ENCODE results near the gene GUCY1A1.

Gene GUCY1A1

GRCh38 chr4:155692361-155692760 is 25.7 kb downstream of the GUCY1A1 start:
- no peak for DNase-seq (ENCODE audit: low spot score)

GRCh38 chr4:155693015-155693663 is 26.5 kb downstream of the GUCY1A1 start:
- DNase-seq (ENCODE audit: low spot score) = no peak

- DNase-seq (ENCODE audit: low spot score) = no peak
Observed at GRCh38 chr4:155694100-155694785, 27.6 kb downstream of the GUCY1A1 start.

DNA sequence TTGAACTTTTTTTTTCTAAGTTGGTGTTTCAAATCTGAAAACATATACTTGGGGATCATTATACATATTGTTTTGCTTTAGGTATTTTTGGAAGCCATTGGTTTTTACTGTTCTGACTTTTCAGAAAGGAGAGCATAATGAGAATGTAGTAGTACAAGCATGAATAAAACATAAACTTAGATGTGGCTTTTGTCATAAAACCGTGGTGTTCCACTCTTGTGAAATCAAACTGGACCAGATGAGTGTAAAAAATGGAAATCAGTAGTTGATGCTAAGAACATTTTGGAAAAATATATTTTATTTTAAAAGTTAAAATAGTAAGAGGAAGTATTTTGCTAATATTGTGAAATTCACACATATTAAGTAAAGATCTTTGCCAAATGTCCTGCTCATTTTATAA is 29.6 kb downstream of the GUCY1A1 start:
- no peak for DNase-seq (ENCODE audit: low spot score)

GRCh38 chr4:155696726-155697125 is 30.1 kb downstream of the GUCY1A1 start:
- no peak for DNase-seq (ENCODE audit: low spot score)

DNA sequence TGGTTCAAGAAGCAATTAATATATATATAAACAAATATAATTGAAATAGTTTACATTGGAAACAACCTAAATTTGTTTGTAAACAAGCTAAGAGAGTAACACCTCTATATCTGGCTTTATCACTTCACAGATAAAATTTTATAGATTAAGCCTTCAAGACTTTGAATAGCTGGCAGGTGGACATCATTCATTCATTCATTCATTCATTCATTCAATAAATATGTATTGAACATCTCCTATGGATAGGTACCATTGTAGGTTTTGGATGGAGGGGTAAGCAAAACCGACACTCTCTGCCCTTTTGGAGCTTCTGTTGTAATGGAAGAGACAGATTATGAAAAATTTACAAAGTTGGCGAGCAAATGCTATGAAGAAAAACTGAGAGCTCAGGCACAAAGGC is 35.2 kb downstream of the GUCY1A1 start:
- DNase-seq (ENCODE audit: low spot score) = no peak

- DNase-seq (ENCODE audit: low spot score) = no peak
Observed at GRCh38 chr4:155703486-155704247, 37.0 kb downstream of the GUCY1A1 start.

- no peak for DNase-seq (ENCODE audit: low spot score)
Observed at GRCh38 chr4:155704841-155705404, 38.3 kb downstream of the GUCY1A1 start.

GRCh38 chr4:155705664-155706063 is 39.0 kb downstream of the GUCY1A1 start:
- no peak for DNase-seq (ENCODE audit: low spot score)

- DNase-seq (ENCODE audit: low spot score) = no peak
Observed at GRCh38 chr4:155706147-155706546, 39.5 kb downstream of the GUCY1A1 start.

DNA sequence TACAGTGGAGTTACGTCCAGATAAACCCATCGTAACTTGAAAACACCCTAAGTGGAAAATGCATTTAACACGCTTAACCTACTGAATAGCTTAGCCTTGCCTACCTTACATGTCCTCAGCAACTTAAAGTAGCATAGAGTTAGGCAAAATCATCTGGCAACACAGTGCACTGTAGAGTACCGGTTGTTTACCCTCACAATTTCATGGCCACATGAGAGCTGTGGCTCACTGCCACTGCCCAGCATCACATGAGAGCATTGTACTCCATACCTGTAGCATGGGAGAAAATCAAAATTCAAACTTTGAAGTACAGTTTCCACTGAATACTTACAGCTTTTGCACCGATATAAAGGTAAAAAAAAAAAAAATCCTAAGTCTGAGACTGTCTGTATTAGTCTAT is 40.6 kb downstream of the GUCY1A1 start:
- no peak for DNase-seq (ENCODE audit: low spot score)

GRCh38 chr4:155708782-155709181 is 42.1 kb downstream of the GUCY1A1 start:
- DNase-seq (ENCODE audit: low spot score) = no peak

- no peak for DNase-seq (ENCODE audit: low spot score)
Observed at GRCh38 chr4:155709918-155710317, 43.3 kb downstream of the GUCY1A1 start.

GRCh38 chr4:155711556-155711955 is 44.9 kb downstream of the GUCY1A1 start:
- DNase-seq (ENCODE audit: low spot score) = no peak

DNA sequence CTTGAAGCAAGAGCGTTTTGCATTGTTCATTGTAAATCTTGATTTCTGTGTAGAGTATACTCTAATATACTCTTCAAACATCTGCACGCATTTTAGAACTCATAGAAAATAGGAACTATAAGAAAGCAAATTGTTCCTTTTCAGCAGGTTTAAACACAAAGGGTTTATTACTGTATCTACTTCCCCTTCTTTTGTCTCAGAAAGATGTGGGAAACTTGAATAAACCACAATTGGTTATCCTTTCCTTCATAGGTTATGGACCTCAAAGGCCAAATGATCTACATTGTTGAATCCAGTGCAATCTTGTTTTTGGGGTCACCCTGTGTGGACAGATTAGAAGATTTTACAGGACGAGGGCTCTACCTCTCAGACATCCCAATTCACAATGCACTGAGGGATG is 46.2 kb downstream of the GUCY1A1 start:
- DNase-seq (ENCODE audit: low spot score) = no peak

GRCh38 chr4:155713911-155714310 is 47.3 kb downstream of the GUCY1A1 start:
- DNase-seq (ENCODE audit: low spot score) = no peak

GRCh38 chr4:155722336-155722735 is 55.7 kb downstream of the GUCY1A1 start:
- no peak for DNase-seq (ENCODE audit: low spot score)

DNA sequence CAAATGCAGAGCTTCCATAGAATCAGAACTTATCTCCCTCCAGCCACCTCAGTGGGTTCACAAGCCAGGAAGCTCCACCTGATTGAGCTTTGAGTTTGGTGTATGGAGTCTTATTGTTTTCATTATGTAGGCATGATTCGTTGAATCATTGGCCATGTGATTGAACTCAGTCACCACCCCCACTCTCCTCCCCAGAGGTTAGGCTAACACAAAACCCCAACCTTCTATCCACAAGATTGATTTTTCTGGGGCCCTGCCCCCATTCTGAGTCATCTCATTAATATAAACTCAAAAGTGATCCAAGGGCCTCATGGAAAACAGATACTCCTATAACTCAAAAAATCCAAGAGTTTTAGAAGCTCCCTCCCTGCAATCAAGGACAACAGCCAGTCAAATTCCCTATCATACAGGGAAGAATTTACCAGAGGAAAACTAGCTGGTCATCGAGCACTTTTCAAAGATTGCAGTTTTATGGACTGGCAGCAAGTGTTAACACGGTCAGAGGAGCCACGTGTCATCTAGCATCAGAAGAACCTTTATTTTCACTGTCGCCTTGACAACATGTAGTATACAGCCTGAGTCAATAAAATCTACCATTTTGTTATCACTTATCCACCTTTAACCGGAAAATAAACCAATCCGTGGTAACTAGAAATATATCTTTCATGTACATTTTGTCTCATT is 56.3 kb downstream of the GUCY1A1 start:
- no peak for DNase-seq (ENCODE audit: low spot score)

GRCh38 chr4:155724731-155725130 is 58.1 kb downstream of the GUCY1A1 start:
- no peak for DNase-seq (ENCODE audit: low spot score)

DNA sequence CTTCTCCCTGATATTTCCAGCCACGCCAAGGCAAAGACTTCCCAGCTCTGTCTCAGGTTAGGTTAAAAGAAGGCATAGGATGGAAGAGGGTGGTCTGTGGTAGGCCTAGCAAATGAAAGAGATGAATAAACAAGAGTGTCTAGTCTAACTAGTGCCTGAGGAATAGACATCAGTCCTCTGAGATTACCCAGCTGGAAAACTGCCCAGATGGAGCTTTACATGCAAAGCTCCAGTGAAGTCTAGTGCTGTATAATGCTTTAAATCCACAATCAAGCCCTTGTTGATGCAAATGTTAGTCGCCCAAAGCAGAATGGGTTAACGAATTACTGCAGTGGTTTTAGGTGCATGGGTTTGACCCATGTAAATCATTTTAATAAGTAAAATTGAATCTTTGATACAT is 67.4 kb downstream of the GUCY1A1 start:
- DNase-seq (ENCODE audit: low spot score) = no peak

GRCh38 chr4:155734951-155735350 is 68.3 kb downstream of the GUCY1A1 start:
- DNase-seq (ENCODE audit: low spot score) = no peak

DNA sequence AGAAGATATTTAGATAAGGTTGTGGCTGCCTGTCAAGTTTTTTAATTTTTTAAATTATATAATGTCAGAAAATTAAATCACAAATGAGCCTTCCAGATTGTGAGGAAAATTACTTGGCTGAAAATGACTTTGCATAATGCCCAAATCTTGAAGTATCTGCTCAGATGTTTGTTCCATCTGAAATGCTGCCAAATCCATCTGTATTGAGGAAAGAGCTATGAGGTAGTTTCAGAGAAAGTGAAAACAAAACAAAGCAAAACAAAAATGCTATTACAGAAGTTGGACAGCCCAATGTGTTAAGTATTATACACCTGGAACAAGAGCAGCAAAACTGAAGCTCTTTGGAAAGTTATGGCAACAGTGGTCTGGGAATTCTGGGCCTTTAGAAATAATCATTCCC is 68.8 kb downstream of the GUCY1A1 start:
- DNase-seq (ENCODE audit: low spot score) = no peak

Measured in CD4-positive, alpha-beta T cell treated with Interleukin-6 at 100 ng/mL for 8 hours (primary cell).